ENCODE results near the gene PTPRZ1. TPM values are rescaled to one million over a fixed set of nuclear protein-coding genes. Genes with fewer than 3 reads are reported as not detected.

Gene PTPRZ1
- polyA plus RNA-seq, 1 donor, result 3.5 TPM

GRCh38 chr7:122055073-122055472 is 182.1 kb downstream of the PTPRZ1 start:
- no peak for DNase-seq

DNA sequence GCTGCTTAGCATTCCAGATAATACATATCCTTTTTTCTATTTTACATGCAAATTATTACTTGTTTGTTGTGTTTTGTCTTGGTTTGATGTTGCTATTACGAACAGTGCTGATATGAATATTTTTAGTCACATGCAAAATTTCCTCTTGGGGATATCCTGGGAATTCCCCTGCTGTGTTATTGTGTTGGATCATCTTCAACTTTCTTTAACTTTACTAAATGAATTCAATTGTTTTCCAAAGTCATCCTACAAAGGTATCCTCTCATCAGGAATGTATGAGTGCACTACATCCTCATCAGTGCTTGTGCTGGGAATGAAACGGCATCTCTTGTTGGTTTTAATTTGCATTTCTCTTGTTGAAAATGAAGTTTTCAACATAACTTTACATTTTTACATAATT is 184.0 kb downstream of the PTPRZ1 start:
- no peak for DNase-seq

DNA sequence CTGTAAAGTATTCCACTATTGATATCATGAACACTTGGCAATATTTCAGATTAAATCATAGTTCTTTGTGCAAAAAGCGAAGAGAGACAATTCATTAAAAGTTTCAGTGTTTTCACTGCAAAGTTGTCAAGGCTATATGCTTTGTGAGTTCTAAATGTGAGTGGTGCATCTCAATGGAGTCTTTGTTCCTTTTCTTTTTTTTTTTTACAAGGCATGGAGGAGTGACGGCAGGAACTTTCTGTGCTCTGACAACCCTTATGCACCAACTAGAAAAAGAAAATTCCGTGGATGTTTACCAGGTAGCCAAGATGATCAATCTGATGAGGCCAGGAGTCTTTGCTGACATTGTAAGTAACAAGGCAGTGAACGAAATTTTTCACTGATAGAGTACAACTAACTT is 186.6 kb downstream of the PTPRZ1 start:
- no peak for DNase-seq

GRCh38 chr7:122063146-122063545 is 190.2 kb downstream of the PTPRZ1 start:
- no peak for DNase-seq

- DNase-seq, result no peak
Measured at GRCh38 chr7:122064971-122065370, 192.0 kb downstream of the PTPRZ1 start.

- no peak for DNase-seq
Measured at GRCh38 chr7:122067077-122067476, 194.1 kb downstream of the PTPRZ1 start.

GRCh38 chr7:122068046-122068445 is 195.1 kb downstream of the PTPRZ1 start:
- DNase-seq, result no peak

DNA sequence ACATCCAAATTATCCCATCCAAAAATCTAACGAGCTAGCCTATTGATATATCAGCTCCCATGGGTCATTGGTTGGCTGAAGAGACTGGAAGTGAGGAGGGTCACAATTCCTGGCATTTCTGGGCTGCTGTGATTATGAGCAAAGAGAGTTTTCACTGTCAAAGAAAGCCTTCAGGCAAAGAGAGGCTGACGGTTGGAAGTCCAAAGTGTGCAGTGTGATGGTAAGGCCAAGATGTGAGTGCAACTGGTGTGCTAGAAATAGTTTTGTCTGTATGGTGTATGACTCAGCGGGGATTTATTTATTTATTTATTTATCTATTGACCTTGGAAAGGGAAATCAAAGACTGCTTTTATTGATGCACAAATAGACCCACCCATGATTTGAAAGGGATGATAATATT is 196.0 kb downstream of the PTPRZ1 start:
- no peak for DNase-seq

DNA sequence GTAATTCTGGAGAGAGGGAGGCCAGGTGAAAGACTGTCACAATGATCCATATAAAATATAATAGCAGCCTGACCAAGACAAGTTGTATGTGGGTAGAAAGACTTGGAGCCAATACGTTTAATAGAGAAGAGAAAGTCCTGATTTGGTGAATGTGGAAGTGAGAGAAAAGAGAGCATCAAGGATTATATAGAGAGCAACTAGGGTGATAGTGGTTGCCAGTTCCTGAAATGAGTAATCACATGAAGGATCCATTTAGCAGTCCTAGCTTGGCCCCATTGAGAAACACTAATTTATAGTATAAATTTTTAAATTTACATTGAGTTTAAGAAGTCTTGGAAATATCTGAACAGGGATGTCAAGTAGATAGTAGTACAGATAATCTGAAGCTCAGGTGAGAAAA is 197.1 kb downstream of the PTPRZ1 start:
- DNase-seq, result no peak

- DNase-seq, result no peak
Measured at GRCh38 chr7:122070834-122071233, 197.9 kb downstream of the PTPRZ1 start.

GRCh38 chr7:122072272-122072671 is 199.3 kb downstream of the PTPRZ1 start:
- DNase-seq, result no peak

DNA sequence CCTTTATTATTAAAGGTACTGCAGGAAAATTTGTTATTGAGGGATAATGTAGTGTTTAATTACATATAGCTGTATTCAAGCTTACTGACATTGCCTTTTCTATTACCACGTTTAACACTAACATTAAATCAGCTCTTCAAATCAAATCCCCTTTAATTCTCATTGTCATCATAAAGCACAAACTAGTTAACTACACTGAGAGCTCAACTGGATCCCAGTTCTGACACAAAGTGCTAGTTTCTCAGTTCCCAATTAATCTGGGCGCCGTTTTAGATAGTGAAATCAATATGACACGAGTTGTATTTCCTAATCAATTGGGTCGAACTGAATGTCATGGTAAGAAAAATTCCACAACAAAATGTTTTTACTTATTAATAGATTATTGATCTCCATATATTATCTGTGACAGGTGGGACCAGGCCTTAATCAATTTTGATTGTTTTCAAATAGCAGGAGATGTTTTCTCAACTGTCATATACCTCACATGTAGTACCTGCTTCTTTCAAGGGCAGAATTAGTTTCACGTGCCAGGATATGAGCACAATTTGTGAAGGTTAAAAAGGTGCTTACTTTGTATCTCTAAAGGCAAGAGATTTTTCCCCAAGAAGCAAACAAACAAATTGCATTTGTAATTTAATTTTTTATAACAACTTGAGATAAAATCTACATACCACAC is 200.1 kb downstream of the PTPRZ1 start:
- DNase-seq, result no peak

GRCh38 chr7:122073635-122074034 is 200.7 kb downstream of the PTPRZ1 start:
- no peak for DNase-seq

DNA sequence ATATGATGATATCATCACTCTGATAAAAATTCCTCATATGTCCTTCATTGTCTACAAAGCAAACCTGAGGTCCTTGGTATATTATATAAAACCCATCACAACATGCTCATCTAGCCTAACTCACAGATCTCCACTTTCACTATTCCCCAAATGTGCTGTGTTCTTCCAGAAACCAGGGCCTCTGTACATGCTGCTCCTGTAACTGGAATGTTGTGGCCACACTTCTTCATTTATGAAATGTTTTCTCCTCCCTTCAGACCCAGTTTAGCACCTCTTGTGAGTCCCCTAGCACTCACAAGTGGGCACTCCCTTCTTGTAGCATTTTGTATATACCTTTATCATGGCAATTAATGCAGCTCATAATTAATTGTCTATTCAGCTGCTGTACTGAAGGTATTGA is 209.2 kb downstream of the PTPRZ1 start:
- DNase-seq, result no peak

DNA sequence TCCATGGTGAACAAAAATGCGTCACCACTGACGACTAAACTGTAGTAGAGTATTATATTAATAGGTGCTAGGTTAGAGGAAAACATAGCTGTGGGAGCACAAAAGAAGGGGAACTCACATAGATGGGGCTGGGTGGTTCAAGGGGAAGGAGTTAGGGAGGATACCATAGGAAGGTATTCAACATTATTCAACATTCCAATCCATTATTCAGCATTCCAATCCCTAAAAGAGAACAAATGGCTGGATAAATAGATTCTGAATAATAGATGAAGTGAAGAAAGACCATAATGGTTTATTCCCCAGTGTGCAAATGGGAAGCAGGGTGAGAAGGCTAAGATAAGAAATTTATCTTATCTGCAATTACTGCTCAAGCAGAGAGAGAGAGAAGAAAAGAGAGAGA is 209.7 kb downstream of the PTPRZ1 start:
- no peak for DNase-seq

GRCh38 chr7:122092964-122093797 is 220.2 kb downstream of the PTPRZ1 start:
- DNase-seq, result peak; percentile 68

GRCh38 chr7:122094549-122094948 is 221.6 kb downstream of the PTPRZ1 start:
- DNase-seq, result no peak

DNA sequence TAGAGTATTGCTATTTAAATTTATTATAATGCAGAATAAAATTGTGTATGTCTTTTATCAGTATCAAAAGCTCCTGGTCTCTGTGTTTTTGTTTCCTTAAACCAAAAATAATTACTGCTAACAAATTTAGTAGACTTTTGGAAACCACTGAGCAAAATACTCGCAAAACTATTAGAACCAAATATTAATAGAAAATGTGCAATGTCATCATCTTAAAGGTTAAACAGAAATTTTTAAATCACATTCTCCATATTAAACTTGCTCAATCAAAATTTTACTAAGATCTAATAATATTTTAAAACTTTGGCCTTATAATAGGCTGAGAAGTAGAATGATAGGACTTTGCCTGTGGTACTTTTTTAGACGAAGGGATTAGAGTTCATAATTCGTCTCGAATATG is 222.7 kb downstream of the PTPRZ1 start:
- DNase-seq, result no peak

GRCh38 chr7:122100021-122100420 is 227.1 kb downstream of the PTPRZ1 start:
- no peak for DNase-seq

- no peak for DNase-seq
Measured at GRCh38 chr7:122103064-122103463, 230.1 kb downstream of the PTPRZ1 start.

Data from left kidney (tissue), 2 donors.